GM19035 (cell line): ENCODE results near the gene TPSG1.

Experiments used
- ATAC-seq: cut with Tn5 transposase; IDR thresholded peaks from one replicate; pipeline ENCODE4 v1.9.1; 2021; ENCODE audit not compliant: unreplicated experiment

The TPSG1 gene

DNA sequence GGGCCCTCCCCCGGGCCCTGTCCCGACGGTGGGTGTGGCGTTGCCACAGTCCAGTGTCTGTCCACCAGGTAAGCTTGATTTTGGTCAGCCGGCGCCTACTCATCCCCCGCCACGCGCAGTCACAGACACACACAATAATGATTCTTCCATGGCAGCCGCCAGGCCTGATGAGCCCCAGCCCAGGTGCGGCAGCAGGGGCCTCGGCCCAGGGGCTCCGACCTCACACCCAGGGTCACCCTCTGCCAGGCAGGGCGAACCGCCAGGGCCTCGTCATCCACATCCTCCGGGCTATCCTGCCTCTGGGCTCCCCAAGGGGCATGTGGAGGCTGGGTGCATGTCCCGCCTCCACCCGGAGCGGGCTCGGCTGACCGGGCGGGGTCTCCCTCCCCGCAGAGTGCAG, 7.5 kb downstream of the TPSG1 start:
- ATAC-seq = no peak

DNA sequence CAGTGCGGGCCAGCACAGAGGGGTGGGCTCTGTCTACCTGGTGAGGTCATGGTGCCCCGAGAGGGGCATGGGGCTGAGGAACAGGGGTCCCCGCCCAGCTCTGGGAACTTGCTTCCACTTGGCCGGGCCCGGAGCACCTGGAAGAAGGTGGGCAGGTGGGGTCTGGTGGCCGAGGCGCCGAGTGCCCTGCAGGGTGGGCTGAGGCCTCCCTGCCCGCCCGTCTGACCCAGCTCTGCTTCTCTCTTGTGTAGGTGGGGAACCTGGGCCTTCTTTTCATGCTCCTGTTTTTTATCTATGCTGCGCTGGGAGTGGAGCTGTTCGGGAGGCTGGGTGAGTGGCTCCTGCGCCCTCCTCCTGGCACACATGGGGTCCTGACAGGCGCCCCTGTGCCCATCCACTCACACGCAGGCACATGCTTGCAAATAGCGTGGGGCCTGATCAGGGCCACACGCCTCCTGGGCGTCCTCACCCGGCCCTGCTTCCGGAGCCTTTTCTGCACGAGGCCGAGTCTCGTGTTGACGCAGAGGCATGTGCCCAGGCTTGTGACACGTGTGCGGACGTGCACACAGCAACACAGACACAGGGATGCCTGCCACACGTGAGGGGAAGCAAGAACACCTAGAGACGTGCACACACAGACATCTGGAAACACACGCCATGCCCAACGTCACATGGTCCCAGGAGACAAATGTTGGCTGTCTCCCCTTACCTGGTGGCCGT, 8.2 kb downstream of the TPSG1 start:
- no peak for ATAC-seq

DNA sequence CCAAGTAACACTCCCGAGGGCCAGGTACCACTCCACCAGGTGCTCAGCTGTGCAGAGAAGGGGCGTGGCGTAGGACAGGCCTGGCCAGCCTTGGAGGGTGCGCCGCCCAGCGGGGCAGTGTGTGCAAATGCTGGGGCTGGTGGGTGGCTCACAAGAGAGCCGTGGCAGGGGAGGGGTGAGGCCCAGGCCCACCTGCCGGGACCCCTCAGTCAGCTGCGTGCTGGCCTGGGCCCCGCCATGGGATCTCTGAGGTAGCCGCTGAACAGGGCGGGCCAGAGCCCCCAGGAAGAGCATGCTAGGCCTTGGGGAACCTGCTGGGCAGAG, 8.8 kb downstream of the TPSG1 start:
- no peak for ATAC-seq

DNA sequence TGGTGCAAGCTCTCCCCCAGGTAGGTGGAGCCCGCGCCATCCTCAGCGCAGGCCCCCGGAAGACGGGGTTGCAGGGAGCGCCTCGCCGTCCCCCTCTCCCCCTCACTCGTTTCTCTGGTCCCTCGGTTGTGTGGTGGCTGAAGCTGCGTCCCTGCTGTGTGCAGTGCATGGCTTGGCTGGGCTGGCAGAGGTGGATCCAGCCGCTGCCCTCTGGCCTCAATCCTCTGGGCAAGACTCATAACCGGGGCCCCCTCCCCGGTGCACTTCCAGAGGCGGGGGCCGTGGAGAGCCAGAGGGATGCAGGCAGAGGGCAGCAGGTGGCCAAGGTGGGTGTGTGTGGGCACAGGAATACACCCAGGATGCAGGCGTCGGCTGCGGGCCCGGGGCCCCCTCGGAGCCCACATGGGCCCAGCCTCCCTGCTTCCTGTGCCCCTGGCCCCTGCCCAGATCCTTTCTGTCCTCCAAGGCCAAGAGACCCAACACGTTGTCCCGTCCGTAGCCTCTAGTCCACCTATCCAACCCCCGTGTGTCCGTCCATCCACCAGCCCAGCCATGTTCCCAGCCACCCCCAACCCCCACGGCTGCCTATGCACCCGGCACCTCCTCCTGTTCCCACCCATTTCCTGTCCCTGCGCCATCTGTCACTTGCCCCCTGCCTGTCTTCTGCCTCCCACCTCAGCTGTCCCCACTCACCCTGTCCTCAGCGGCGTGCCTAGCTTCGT, 9.3 kb downstream of the TPSG1 start:
- no peak for ATAC-seq

DNA sequence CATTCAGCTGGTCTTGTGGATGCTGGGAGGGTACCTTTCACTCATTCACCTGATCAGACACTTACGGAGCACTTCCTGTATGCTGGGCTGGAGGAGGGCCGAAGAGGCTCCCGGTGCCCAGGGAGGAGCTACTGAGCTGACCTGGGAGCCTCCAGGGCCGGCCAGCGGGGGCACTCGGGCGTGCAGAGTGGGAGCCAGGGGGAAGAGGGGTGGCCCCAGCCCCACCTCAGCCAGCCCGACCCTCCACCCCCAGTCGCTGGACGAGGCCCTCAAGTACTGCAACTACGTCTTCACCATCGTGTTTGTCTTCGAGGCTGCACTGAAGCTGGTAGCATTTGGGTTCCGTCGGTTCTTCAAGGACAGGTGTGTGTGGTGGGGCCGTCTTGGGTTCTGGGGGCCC, 10.3 kb downstream of the TPSG1 start:
- ATAC-seq = no peak

DNA sequence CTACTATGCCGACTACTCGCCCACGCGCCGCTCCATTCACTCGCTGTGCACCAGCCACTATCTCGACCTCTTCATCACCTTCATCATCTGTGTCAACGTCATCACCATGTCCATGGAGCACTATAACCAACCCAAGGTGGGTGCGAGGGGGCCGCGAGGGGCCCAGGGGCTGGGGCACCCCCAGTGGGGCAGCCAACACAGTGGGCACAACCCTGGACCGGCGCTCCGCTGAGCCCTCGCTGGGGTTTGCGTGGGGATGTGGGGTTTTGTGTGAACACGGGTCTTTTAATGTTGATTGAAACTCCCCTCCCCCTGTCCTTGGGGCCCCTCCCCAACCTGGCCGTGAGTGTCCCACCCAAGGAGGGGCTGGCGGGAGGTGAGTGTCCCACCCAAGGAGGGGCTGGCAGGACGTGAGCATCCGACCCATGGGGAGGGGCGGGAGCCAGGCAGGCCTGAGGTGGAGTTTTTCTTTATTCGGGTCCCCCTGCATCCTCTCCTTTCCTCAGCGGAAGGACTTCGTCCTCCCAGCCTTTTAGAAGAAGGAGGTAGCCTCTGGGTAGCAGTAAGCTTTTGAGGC, 11.2 kb downstream of the TPSG1 start:
- ATAC-seq = no peak

DNA sequence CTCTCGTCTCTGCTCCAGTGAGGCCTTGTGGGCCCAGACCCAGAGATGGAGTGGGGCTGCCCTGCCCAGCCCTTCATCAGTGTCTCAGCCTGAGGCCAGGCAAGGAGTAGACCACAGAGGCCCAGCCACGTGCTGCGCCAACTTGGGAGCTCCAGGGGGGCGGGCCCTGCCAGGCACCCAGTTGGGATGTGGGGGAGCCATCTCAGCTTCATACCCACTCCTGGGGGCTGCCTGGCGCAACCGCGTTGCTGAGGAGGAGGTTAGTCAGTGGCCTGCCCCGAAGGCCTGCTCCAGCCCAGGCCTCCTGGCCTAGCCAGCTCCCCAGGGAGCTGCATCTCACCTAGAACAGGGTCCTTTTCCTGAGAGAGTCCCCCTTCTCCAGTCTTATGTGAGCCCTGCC, 11.8 kb downstream of the TPSG1 start:
- ATAC-seq = no peak

DNA sequence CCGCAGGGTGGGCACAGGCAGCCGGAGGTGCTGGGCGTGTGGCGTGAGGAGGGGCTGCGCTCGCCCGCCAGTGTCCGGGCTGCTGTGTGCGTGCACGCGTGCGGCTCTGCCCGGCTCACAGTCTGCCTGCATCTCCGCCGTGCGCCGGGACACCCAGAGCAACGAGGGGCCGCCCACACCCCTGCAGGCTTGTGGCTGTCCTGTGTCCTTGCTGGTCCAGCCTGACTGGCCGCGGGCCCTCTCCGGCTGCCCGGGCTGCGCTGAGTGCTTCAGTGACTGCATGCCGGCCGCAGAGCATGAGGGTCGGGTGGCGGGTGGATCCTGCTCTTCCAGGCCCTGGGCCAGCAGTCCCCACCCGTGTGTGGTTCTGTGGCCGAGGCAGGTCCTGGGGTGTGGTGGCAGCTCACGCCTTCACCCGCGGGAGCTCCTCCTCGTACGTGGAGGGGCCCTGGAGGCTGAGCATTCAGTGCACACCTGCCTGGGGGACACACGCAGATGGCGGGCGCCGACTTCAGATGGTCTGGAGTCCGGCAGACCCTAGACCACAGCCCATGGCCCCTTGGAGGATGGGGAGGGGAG, 12.4 kb downstream of the TPSG1 start:
- ATAC-seq = no peak

DNA sequence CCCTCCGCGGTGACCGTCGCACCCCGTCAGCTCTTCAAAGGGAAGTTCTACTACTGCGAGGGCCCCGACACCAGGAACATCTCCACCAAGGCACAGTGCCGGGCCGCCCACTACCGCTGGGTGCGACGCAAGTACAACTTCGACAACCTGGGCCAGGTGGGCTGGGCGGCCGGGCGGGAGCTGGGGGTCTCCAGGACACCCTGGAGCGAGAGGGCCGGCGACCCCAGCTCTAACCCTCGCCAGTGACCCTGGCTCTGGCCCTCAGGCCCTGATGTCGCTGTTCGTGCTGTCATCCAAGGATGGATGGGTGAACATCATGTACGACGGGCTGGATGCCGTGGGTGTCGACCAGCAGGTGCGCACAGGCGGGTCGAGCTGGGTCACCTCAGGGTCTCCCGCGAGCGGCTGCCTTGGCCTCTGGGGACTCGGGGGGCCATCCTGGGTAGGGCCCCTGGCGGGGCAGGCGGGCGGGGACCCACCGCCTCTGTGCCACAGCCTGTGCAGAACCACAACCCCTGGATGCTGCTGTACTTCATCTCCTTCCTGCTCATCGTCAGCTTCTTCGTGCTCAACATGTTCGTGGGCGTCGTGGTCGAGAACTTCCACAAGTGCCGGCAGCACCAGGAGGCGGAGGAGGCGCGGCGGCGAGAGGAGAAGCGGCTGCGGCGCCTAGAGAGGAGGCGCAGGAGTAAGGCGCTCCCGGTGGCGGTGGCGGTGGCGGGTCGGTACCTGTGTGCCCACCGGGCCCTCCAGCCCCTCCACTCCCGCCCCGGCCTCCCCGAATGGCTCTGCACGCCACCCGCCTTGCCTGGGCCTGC, 13.4 kb downstream of the TPSG1 start:
- no peak for ATAC-seq

DNA sequence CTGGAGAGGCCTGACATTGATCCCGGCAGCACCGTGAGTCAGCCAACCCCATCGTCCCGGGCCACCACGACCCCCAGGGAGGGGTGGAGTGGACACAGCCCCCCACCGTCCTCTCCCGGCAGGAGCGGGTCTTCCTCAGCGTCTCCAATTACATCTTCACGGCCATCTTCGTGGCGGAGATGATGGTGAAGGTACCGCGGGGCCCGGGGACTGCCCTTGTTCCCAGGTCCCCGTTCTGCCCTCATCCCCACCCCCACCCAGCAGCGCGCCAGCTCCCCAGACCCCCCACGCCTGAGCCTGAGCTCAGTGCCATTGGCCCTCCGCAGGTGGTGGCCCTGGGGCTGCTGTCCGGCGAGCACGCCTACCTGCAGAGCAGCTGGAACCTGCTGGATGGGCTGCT, 14.6 kb downstream of the TPSG1 start:
- no peak for ATAC-seq

DNA sequence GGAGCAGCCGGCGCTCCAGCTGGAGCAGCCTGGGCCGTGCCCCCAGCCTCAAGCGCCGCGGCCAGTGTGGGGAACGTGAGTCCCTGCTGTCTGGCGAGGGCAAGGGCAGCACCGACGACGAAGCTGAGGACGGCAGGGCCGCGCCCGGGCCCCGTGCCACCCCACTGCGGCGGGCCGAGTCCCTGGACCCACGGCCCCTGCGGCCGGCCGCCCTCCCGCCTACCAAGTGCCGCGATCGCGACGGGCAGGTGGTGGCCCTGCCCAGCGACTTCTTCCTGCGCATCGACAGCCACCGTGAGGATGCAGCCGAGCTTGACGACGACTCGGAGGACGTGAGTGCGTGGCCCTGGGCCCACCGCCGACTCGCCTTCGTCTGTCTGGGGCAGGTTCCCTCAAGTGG, 16.0 kb downstream of the TPSG1 start:
- no peak for ATAC-seq

DNA sequence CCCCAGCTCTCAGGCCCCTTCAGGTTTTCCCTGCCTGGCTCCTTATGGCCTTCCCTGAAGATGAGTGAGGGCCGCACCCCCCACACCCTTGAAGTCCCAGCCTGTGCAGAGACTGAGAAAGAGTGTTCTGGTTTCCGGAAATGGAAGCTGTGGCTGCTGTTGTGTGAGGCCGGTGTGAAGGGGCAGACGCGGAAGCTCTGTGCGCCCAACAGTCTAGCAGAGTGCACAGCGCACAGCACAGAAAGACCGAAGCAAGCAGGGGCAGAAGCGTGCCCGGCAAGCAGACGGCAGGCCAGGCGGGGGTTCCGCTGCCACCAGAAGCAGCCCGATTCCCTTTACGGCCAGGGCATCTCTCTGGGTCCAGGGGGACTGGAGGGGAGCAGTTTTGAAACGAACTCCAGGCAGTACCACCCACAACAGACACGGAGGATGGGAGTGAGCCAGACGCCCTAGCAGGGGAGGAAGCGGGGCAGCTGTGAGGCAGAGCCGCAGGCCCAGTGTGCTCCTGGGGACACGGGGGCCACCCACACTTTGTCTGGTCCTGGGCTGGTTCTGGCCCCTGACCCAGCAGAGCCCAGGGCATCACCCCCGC, 16.7 kb downstream of the TPSG1 start:
- ATAC-seq = no peak

DNA sequence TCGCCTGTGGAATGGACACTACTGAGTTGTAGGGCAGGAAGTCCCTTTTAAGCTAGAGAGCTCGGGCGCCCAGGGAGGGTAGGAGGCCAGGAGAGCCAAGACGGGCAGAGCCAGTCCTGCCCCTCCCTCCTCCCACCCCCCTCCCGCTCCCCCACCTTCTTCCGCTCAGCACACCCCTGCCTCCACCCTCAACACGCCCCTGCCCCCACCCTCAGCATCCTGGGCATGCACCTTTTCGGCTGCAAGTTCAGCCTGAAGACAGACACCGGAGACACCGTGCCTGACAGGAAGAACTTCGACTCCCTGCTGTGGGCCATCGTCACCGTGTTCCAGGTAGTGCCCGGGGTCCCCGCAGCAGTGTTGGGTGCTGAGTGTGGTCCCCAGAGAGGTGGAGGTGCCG, 18.3 kb downstream of the TPSG1 start:
- ATAC-seq = no peak

DNA sequence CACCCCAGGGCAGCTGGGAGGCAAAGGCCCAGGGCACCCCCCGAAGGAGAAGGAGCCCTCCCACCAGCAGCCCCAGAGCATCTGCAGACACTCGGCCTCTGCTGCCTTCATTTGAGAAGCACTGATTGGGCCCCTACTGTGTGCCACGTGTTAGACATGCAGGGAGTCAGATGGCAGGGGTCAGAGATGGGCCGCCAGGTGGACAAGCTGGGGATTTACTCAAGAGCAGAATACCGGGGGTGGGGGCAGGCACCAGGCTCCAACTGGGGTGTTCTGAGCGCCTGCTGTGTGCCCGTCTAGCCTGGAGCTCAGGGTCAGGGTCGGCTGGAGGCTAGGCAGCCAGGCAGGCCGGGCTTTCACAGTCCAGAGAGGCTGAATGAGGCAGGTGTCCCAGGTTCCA, 18.7 kb downstream of the TPSG1 start:
- no peak for ATAC-seq

DNA sequence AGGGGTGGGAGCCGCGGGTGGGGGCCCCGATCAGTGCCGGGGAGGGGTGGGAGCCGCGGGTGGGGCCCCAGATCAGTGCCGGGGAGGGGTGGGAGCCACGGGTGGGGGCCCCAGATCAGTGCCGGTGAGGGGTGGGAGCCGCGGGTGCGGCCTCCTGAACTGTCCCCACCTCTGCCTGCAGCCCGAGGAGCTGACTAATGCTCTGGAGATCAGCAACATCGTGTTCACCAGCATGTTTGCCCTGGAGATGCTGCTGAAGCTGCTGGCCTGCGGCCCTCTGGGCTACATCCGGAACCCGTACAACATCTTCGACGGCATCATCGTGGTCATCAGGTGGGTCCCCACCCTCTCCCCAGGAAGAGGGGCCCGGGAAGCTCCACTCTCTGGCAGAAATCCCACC, 20.1 kb downstream of the TPSG1 start:
- no peak for ATAC-seq

DNA sequence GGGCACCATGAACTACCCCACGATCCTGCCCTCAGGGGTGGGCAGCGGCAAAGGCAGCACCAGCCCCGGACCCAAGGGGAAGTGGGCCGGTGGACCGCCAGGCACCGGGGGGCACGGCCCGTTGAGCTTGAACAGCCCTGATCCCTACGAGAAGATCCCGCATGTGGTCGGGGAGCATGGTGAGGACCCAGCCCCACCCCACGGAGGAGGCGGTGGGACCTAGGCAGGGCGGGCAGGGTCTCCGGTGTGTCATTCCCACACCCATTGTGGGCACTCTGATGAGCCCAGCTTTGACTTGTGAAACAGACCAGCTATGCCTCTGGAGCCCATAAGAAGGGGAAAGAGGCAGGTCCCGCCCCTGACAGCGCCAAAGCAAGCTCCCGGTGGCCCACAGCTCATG, 22.8 kb downstream of the TPSG1 start:
- ATAC-seq = no peak

DNA sequence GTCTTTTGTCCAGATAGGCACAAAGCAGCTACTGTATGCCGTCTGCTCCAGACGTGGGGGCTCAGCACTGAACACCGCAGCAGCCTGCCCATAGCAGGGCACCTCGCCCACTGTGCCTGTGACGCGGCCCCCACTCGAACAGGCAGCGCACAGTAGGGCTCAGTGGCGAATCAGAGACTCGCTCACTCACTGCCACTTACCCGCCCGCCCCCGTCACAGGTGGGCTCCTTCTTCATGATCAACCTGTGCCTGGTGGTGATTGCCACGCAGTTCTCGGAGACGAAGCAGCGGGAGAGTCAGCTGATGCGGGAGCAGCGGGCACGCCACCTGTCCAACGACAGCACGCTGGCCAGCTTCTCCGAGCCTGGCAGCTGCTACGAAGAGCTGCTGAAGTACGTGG, 23.6 kb downstream of the TPSG1 start:
- ATAC-seq = no peak

DNA sequence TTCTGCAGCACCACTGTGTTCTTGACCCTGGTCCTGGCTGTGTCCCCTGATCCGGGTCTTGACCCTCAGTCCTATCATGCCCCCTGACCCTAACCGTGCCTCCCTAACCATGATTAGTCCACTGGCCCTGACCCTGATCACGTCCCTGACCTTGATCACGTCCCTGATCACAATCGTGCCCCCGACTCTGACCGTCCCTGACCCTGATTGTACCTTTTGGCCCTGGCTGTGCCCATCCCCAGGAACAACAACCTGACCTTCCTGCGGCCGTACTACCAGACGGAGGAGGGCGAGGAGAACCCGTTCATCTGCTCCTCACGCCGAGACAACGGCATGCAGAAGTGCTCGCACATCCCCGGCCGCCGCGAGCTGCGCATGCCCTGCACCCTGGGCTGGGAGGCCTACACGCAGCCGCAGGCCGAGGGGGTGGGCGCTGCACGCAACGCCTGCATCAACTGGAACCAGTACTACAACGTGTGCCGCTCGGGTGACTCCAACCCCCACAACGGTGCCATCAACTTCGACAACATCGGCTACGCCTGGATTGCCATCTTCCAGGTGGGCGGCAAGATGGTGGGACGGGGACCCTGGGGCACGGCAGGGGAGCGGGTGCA, 24.9 kb downstream of the TPSG1 start:
- no peak for ATAC-seq

DNA sequence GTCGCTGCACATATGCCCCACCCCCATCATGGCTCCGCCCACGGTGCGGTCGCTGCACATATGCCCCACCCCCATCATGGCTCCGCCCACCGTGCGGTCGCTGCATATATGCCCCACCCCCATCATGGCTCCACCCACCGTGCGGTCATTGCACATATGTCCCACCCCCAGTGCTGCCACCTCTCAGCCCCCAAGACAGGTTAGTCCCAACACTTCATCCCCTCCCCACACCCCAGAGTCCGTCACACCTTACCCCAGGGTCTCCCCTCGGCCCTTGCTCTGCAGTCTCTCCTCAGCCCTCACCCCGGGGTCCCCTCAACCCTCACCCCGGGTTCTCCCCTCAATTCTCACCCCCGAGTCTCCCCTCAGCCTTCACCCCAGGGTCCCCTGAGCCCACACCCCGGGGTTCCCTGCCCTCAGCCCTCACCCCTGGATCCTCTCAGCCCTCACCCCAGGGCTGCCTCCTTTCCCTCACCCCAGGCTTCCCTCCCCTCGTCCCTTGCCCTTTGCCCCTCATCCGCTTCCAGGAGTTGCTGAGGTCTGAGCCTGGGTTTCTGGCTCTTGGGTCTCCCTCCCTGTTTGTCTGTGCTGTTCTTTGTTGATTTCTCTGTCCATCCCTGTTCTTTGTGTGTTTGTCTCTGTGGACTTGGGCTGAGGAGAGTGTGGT, 25.6 kb downstream of the TPSG1 start:
- no peak for ATAC-seq
